GM12872 (cell line): ENCODE results near the gene CDKAL1.

Experiments used
- CTCF ChIP-seq: IDR thresholded peaks from 3 replicates; pipeline ENCODE4 v1.5.1; 2011; ENCODE audit warnings: low read depth, mild to moderate bottlenecking, low read length, moderate library complexity; ENCODE audit not compliant: insufficient read depth

The CDKAL1 gene

DNA sequence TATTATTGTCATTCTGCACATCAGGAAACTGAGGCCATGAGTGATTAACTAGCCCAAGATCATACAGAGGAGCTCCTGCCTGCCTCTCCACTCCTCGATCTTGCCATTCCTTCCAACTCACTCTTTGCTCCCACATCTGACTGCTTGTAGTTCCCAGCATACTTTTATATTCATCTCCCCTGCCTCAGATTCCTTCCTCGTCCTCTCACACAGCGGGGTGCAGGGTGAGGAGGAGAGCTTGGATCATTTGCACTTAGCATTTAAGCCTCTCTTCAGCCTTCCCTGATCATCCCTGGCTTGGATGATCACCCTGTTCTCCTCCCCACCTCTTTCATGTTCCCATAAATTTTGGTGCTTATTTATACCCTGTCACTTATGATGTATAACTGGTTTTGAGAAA lies 544.2 kb downstream of the CDKAL1 start:
- TF ChIP-seq CTCF, result no peak

DNA sequence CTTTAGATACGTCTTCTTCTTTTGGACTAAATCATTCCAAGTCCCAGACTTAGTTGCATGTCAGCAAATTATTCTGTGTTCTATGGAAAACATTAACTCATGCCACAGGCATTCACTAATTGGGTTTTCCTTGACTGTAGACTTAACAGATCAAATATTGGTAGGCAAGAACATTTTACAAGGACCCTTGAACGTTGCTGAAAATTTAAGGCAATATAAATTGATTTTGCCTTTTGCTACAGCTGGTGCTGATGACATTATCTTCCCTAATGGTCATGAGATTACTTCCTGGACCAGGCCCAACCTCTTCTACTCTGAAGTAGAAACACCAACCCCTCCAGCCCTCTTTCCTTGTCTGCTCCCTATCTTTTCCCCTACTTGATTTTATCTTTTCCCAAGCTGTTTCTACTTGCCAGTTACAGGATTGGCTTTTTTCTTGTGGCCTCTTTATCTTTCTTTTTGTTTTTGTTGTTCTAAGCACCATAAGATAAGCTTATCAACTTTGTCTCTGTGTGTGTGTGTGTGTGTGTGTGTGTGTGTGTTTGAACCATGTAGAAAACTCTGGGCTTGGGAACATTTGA lies 545.3 kb downstream of the CDKAL1 start:
- TF ChIP-seq CTCF, result no peak

DNA sequence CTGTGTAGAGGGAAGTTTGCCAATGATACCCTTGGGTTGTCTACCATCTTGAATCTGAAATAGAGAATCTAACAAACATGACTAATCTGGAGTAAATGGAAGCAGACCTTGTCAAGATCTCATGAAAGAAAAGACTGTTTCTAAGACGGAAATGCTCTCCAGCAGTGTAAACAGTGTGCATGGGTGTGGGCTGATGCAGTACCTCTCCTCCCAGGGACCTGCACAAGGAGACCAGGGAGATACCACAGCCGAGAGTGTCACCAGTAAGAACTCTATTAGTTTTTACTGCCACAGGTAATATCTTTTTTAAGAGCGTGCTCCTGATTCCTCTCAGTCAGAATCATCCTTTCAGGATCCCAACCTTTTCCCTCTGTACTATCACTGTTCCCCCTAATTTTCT lies 546.0 kb downstream of the CDKAL1 start:
- no peak for TF ChIP-seq CTCF

GRCh38 chr6:21082091-21082490 lies 547.8 kb downstream of the CDKAL1 start:
- no peak for TF ChIP-seq CTCF

DNA sequence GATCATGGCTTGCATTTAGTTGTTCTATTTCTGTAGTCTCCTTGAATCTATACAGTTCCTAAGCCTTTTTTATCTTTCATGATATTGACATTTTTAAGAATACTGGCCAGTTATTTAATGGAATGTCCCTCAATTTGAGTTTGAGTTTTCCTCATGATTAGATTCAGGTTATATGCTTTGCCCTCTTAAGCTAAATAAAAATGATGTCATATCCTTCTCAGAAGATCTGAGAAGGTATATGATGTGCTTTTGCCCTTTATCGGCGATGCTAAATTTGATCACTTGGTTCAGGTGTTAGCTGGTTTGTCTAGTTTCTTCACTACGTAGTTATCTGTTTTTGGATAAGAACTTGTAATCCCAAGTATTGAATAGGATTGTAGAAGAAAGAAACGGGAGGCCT lies 549.5 kb downstream of the CDKAL1 start:
- no peak for TF ChIP-seq CTCF

GRCh38 chr6:21084656-21085055 lies 550.4 kb downstream of the CDKAL1 start:
- TF ChIP-seq CTCF, result no peak

DNA sequence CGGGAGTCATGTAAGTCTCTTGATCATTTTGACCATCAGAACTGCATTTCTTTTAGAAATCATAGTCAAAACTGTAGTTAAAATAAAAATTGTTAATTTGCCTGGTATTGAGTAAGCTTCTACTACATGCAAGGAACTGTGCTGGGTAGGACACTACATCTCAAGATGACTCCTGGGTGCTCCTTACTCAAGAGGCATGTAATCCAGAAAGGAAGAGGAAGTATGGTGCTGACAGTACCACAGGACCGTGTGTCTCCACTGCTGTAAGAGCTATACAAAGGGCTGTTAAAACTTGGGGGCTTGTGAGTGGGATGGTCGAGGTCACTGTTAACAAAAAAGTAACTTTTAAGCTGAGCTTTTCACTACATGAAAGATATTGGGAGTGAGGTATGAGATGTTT lies 551.0 kb downstream of the CDKAL1 start:
- TF ChIP-seq CTCF, result no peak
